K562 (cell line): Measurements from ENCODE around the gene CRYZL1. TPM values are rescaled to one million over a fixed set of nuclear protein-coding genes. Genes with fewer than 3 reads are reported as not detected.

Experiments
- BCL6 ChIP-seq: fragments of 250-450 bp; sonication (Bioruptor Pico); IDR thresholded peaks from 2 replicates; pipeline ENCODE4 v1.4.0; 2020
- GABPB1 ChIP-seq: sonication (generic); formaldehyde crosslinking; IDR thresholded peaks from 2 replicates; pipeline ENCODE4 v1.8.0; 2022; ENCODE audit warnings: mild to moderate bottlenecking, missing genetic modification reagents
- HNRNPL ChIP-seq: fragments of 200-400 bp; formaldehyde crosslinking; IDR thresholded peaks from 2 replicates; pipeline ENCODE4 v1.6.1; 2017; ENCODE audit warnings: low read depth, mild to moderate bottlenecking, low read length
- KLF6 ChIP-seq: fragments of 250-450 bp; sonication (Bioruptor Pico); IDR thresholded peaks from 2 replicates; pipeline ENCODE4 v1.4.0; 2020; ENCODE audit warnings: mild to moderate bottlenecking, moderate library complexity, borderline replicate concordance
- MAZ ChIP-seq, 2 experiments: fragments of 450-650 bp in 1 of 2; sonication (generic) in 1 of 2; formaldehyde crosslinking; IDR thresholded peaks in 1 of 2; conservative IDR thresholded peaks in 1 of 2; 2 replicates each; pipeline versions ENCODE4 v1.4.0 to v1.5.0; 2020; ENCODE audit warnings: mild to moderate bottlenecking in 1 of 2, missing genetic modification reagents in 1 of 2
- MCM7 ChIP-seq, 2 experiments: fragments of 450-650 bp; IDR thresholded peaks; 2 replicates each; pipeline ENCODE4 v1.6.1; 2016 to 2018
- MIER1 ChIP-seq: fragments of 450-650 bp; IDR thresholded peaks from 2 replicates; pipeline ENCODE4 v1.6.1; 2016; ENCODE audit warnings: antibody characterized with exemption, mild to moderate bottlenecking, low read depth
- MTF1 ChIP-seq: fragments of 250-450 bp; sonication (Bioruptor Pico); IDR thresholded peaks from 2 replicates; pipeline ENCODE4 v1.9.0; 2021; ENCODE audit warnings: moderate library complexity, mild to moderate bottlenecking, inconsistent platforms, borderline replicate concordance
- NFATC3 ChIP-seq: fragments of 450-650 bp; IDR thresholded peaks from 2 replicates; pipeline ENCODE4 v1.6.1; 2017; ENCODE audit warnings: mild to moderate bottlenecking
- OTX1 ChIP-seq: fragments of 450-650 bp; formaldehyde crosslinking; IDR thresholded peaks from 2 replicates; pipeline ENCODE4 v1.4.0; 2022; ENCODE audit warnings: mild to moderate bottlenecking
- RERE ChIP-seq: sonication (generic); formaldehyde crosslinking; IDR thresholded peaks from 2 replicates; pipeline ENCODE4 v1.8.0; 2023; ENCODE audit warnings: missing genetic modification reagents, mild to moderate bottlenecking, borderline replicate concordance
- RFX7 ChIP-seq: fragments of 250-450 bp; sonication (Bioruptor Pico); IDR thresholded peaks from 2 replicates; pipeline ENCODE4 v1.5.1; 2021; ENCODE audit warnings: mild to moderate bottlenecking
- SFPQ ChIP-seq: fragments of 200-400 bp; formaldehyde crosslinking; IDR thresholded peaks from 2 replicates; pipeline ENCODE4 v1.6.1; 2017; ENCODE audit warnings: mild to moderate bottlenecking, low read depth, low read length, moderate library complexity
- SUPT5H ChIP-seq: fragments of 450-650 bp; IDR thresholded peaks from 2 replicates; pipeline ENCODE4 v1.6.1; 2016
- YBX1 ChIP-seq: fragments of 450-650 bp; IDR thresholded peaks from 2 replicates; pipeline ENCODE4 v1.7.1; 2016; ENCODE audit warnings: mild to moderate bottlenecking
- ZNF12 ChIP-seq: sonication (generic); formaldehyde crosslinking; IDR thresholded peaks from 2 replicates; pipeline ENCODE4 v1.4.0; 2020; ENCODE audit warnings: mild to moderate bottlenecking, missing genetic modification reagents
- ZNF3 ChIP-seq: fragments of 250-450 bp; sonication (Bioruptor Pico); IDR thresholded peaks from 2 replicates; pipeline ENCODE4 v1.5.0; 2021; ENCODE audit warnings: mild to moderate bottlenecking, moderate library complexity
- ZNF316 ChIP-seq: fragments of 450-650 bp; IDR thresholded peaks from 2 replicates; pipeline ENCODE4 v1.6.1; 2016
- ZNF707 ChIP-seq: fragments of 250-450 bp; sonication (Bioruptor Pico); conservative IDR thresholded peaks from 2 replicates; pipeline ENCODE4 v1.8.0; 2022; ENCODE audit warnings: inconsistent platforms, mild to moderate bottlenecking, moderate library complexity
- ZNF77 ChIP-seq: fragments of 250-450 bp; sonication (Bioruptor Pico); IDR thresholded peaks from 2 replicates; pipeline ENCODE4 v1.5.0; 2020
- ZNF785 ChIP-seq: fragments of 250-450 bp; sonication (Bioruptor Pico); IDR thresholded peaks from 2 replicates; pipeline ENCODE4 v1.4.0; 2020; ENCODE audit warnings: mild to moderate bottlenecking
- polyA plus RNA-seq, 8 experiments: library from polyadenylated mRNA; depleted of rRNA in 4 of 8; stranded (reverse) in 5 of 8; unstranded in 3 of 8; fragments of >200 nt; fragmentation: Nextera tagmentation in 2 of 8; fragmentation: Illumina TruSeq in 1 of 8; extraction: Ambion mirVana in 2 of 8; extraction: Trizol in 1 of 8; gene quantifications; 2 replicates each; pipeline versions ENCODE4 v1.2.1 to v1.2.3, GENCODE V29; 2011 to 2014; ENCODE audit warnings: inconsistent platforms in 1 of 8, missing spikeins in 1 of 8
- total RNA-seq, 7 experiments: library from RNA; depleted of rRNA in 6 of 7; stranded (reverse); fragments of >200 nt in 6 of 7; fragmentation: Illumina TruSeq in 2 of 7; extraction: Trizol in 2 of 7; gene quantifications; 2 replicates each; pipeline versions ENCODE4 v1.2.1 to v1.2.3, GENCODE V29; 2011 to 2021; ENCODE audit warnings: low replicate concordance in 1 of 7
- TF ChIP-seq, protein P1 (sequence below): sonication (generic); formaldehyde crosslinking; IDR thresholded peaks from 2 replicates; pipeline ENCODE4 v1.8.0; 2022; ENCODE audit warnings: mild to moderate bottlenecking, missing genetic modification reagents

Gene CRYZL1
- total and polyA plus RNA-seq, 9 of the 15 experiments (the other 6 are each of a cell fraction or from before 2014, with no cell fraction given): 19.9 to 98.2 (median 39.2) TPM

- TF ChIP-seq MTF1 (CRISPR knock-in tag): no peak
- TF ChIP-seq, protein P1, sequence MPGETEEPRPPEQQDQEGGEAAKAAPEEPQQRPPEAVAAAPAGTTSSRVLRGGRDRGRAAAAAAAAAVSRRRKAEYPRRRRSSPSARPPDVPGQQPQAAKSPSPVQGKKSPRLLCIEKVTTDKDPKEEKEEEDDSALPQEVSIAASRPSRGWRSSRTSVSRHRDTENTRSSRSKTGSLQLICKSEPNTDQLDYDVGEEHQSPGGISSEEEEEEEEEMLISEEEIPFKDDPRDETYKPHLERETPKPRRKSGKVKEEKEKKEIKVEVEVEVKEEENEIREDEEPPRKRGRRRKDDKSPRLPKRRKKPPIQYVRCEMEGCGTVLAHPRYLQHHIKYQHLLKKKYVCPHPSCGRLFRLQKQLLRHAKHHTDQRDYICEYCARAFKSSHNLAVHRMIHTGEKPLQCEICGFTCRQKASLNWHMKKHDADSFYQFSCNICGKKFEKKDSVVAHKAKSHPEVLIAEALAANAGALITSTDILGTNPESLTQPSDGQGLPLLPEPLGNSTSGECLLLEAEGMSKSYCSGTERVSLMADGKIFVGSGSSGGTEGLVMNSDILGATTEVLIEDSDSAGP (CRISPR knock-in tag): no peak; the same call in 1 of the 2 replicates
- TF ChIP-seq KLF6 (CRISPR knock-in tag): 0 out of 2 replicates have a peak, but pooled peaks have one; percentile 22
- no peak for TF ChIP-seq ZNF12 (CRISPR knock-in tag)
- TF ChIP-seq MAZ (CRISPR knock-in tag; conservative IDR thresholded peaks at IDR 0.05 in 1 of 2, IDR thresholded peaks at IDR 0.05 in 1 of 2): peak in 1 of 2 experiments; percentile 79; a peak in 3 of 4 replicates
- no peak for TF ChIP-seq ZNF3
- TF ChIP-seq SFPQ: no peak
- no peak for TF ChIP-seq HNRNPL
- peak; percentile 79 for TF ChIP-seq GABPB1
- no peak for TF ChIP-seq RERE (CRISPR knock-in tag)
- no peak for TF ChIP-seq ZNF785 (CRISPR knock-in tag)
- TF ChIP-seq BCL6 (CRISPR knock-in tag): no peak
- no peak for TF ChIP-seq NFATC3
- no peak for TF ChIP-seq MCM7 (IDR thresholded peaks at IDR 0.05)
- no peak for TF ChIP-seq ZNF77 (CRISPR knock-in tag)
- no peak for TF ChIP-seq MIER1
- peak; percentile 39; the same call in 1 of the 2 replicates for TF ChIP-seq OTX1 (CRISPR knock-in tag)
- no peak for TF ChIP-seq RFX7
- no peak for TF ChIP-seq ZNF707 (CRISPR knock-in tag)
- TF ChIP-seq ZNF316: no peak
- TF ChIP-seq YBX1: no peak
- TF ChIP-seq SUPT5H: peak; percentile 90
Observed at GRCh38 chr21:33641352-33642026, at the start of gene CRYZL1 (continued).
